Lung (tissue), 12 donors: ENCODE measurements around the gene THRB. TPM values are rescaled to one million over a fixed set of nuclear protein-coding genes. Genes with fewer than 3 reads are reported as not detected.

ENCODE experiments used
- ATAC-seq: fragments of 200-7000 bp; cut with Tn5 transposase; one replicate; pipeline ENCODE4 v1.9.1; 2020; ENCODE audit warnings: moderate number of reproducible peaks; ENCODE audit not compliant: insufficient read depth, low FRiP score
- DNase-seq, 3 donors: peaks; one replicate each; pipeline ENCODE4 v3.0.0-alpha.2; 2013 to 2017
- H3K27ac ChIP-seq, 2 donors: one replicate each; pipeline ENCODE4 v1.5.1; 2013; ENCODE audit warnings: mild to moderate bottlenecking in 2 of 2, moderate library complexity in 2 of 2, control low read depth in 1 of 2, inconsistent platforms in 1 of 2, low read depth in 1 of 2, low read length in 1 of 2
- H3K27me3 ChIP-seq, 3 donors: one replicate each; pipeline ENCODE4 v1.5.1; 2013; ENCODE audit warnings: low read length in 2 of 3; ENCODE audit not compliant: control insufficient read depth in 3 of 3, insufficient read depth in 3 of 3
- H3K36me3 ChIP-seq, 4 donors: one replicate each; pipeline ENCODE4 v1.5.1; 2013; ENCODE audit warnings: low read length in 4 of 4, mild to moderate bottlenecking in 1 of 4, moderate library complexity in 1 of 4; ENCODE audit not compliant: control insufficient read depth in 4 of 4, insufficient read depth in 4 of 4
- H3K4me1 ChIP-seq, 5 donors: one replicate each; pipeline ENCODE4 v1.5.1; 2013; ENCODE audit warnings: low read length in 5 of 5, mild to moderate bottlenecking in 2 of 5, moderate library complexity in 1 of 5; ENCODE audit not compliant: control insufficient read depth in 5 of 5, insufficient read depth in 5 of 5
- H3K4me3 ChIP-seq: one replicate; pipeline ENCODE4 v1.5.1; 2013; ENCODE audit warnings: mild to moderate bottlenecking, control low read depth, moderate library complexity
- H3K9ac ChIP-seq, 2 donors: one replicate each; pipeline ENCODE4 v1.5.1; 2013; ENCODE audit warnings: low read length in 2 of 2, control low read depth in 1 of 2; ENCODE audit not compliant: insufficient read depth in 1 of 2
- H3K9me3 ChIP-seq, 4 donors: one replicate each; pipeline ENCODE4 v1.5.1; 2013; ENCODE audit warnings: low read length in 3 of 4, mild to moderate bottlenecking in 1 of 4, moderate library complexity in 1 of 4; ENCODE audit not compliant: control insufficient read depth in 4 of 4, insufficient read depth in 3 of 4
- CTCF ChIP-seq: IDR thresholded peaks from 2 replicates; pipeline ENCODE4 v1.5.1; 2012; ENCODE audit warnings: mild to moderate bottlenecking; ENCODE audit errors: control extremely low read depth, extremely low read depth
- WGBS, 2 donors: extraction: QIAGEN DNeasy Blood & Tissue Kit; methylation state at CpG; one replicate each; pipeline ENCODE4 v1.1.7; 2013; 5-methylcytosine and 5-hydroxymethylcytosine counted together
- polyA plus RNA-seq, 2 donors: library from polyadenylated mRNA; stranded (reverse); fragments of 200-250 nt; gene quantifications; one replicate each; pipeline ENCODE4 v1.2.1, GENCODE V29; 2013
- total RNA-seq, 2 donors: library from RNA; depleted of rRNA in 1 of 2; stranded (reverse); fragments of >200 nt in 1 of 2; gene quantifications; one replicate each; pipeline ENCODE4 v1.2.1, GENCODE V29; 2014 to 2021
- donor health status: control.
- donor health status: control.
- donor health status: Bipolar disorder and iron deficiency.
- donor health status: healthy.
- donor health status: DM: yes; HTN: yes; CAD: no.

THRB gene
- total and polyA plus RNA-seq, 4 donors: 2.1 to 23.5 (median 6.1) TPM

GRCh38 chr3:24123596-24123995, 371.1 kb downstream of the THRB start:
- Histone ChIP-seq H3K27me3 (no peaks in the 10 kb centered on the region), H3K27ac (no peak overlapping the region), H3K9ac (no peak overlapping the region), H3K36me3 (peaks cover 0 to 8% (median under 1%) of the 10 kb centered on the region in 4 donors), H3K9me3 (no peaks in the 10 kb centered on the region), H3K4me1 (peaks cover 0 to 21% (median 10%) of the 10 kb centered on the region in 5 donors), H3K4me3 (no peak overlapping the region)
- 91 to 100% methylated on average over 1 of the region's 1 CpG for WGBS, 2 donors
- no peak for ATAC-seq
- no peak for DNase-seq
- no peak for TF ChIP-seq CTCF

- no peaks in the 10 kb centered on the region for H3K27me3 ChIP-seq
- peaks cover 0 to 8% (median under 1%) of the 10 kb centered on the region in 4 donors for H3K36me3 ChIP-seq
- ATAC-seq: no peak
- no peak for TF ChIP-seq CTCF
- H3K4me3 ChIP-seq: no peak overlapping the region
- H3K9ac ChIP-seq: no peak overlapping the region
- 54 to 73% methylated on average over 3 of the region's 3 CpGs for WGBS, 2 donors
- H3K4me1 ChIP-seq: peaks cover 0 to 10% (median 0%) of the 10 kb centered on the region in 5 donors
- no peaks in the 10 kb centered on the region for H3K9me3 ChIP-seq
- H3K27ac ChIP-seq: no peak overlapping the region
- DNase-seq: no peak
Measured at GRCh38 chr3:24120434-24120833, 374.2 kb downstream of the THRB start.

- no peak overlapping the region for H3K4me3 ChIP-seq
- peaks cover 0 to 8% (median under 1%) of the 10 kb centered on the region in 4 donors for H3K36me3 ChIP-seq
- H3K27ac ChIP-seq: peak overlapping the region in 1 of 2 donors; percentile 51
- ATAC-seq: no peak
- no peaks in the 10 kb centered on the region for H3K9me3 ChIP-seq
- H3K9ac ChIP-seq: no peak overlapping the region
- no peak for TF ChIP-seq CTCF
- WGBS, 2 donors: 78 to 89% methylated on average over 12 of the region's 12 CpGs
- no peak for DNase-seq
- no peaks in the 10 kb centered on the region for H3K27me3 ChIP-seq
- peaks cover 0 to 9% (median 0%) of the 10 kb centered on the region in 5 donors for H3K4me1 ChIP-seq
Measured at GRCh38 chr3:24119321-24119751, 375.3 kb downstream of the THRB start.

- H3K36me3 ChIP-seq: peaks cover 0 to 3% (median 0%) of the 10 kb centered on the region in 4 donors
- peaks cover 0 to 7% (median 0%) of the 10 kb centered on the region in 5 donors for H3K4me1 ChIP-seq
- no peak overlapping the region for H3K9ac ChIP-seq
- H3K4me3 ChIP-seq: no peak overlapping the region
- no peaks in the 10 kb centered on the region for H3K9me3 ChIP-seq
- H3K27me3 ChIP-seq: peaks cover 0 to 3% (median 0%) of the 10 kb centered on the region in 3 donors
- no peak for DNase-seq
- no peak overlapping the region for H3K27ac ChIP-seq
- no peak for ATAC-seq
- TF ChIP-seq CTCF: no peak
- 95 to 98% methylated on average over 1 of the region's 1 CpG for WGBS, 2 donors
Measured at GRCh38 chr3:24117508-24117907, 377.1 kb downstream of the THRB start.
